ENCODE measurements around the gene SNX33. TPM values are rescaled to one million over a fixed set of nuclear protein-coding genes. Genes with fewer than 3 reads are reported as not detected.
A peak's percentile ranks its signal among the peaks of the same experiment; 100 is the strongest.

Gene SNX33
- total RNA-seq, 1 experiment from 2014 or later: 8.3 TPM

GRCh38 chr15:75704263-75704615, 56.5 kb downstream of the SNX33 start:
- BruUV-seq (replicated peaks): no TSS peak
- ChIA-PET RAD21 (ENCODE audit: low non-redundant PET in 1 of 2, low total read pairs in 2 of 2, uncharacterized antibody in 2 of 2, unreplicated experiment in 2 of 2) (no interaction called here), POLR2A (no interaction called here), CTCF (no interaction called here)
- H3K27me3 ChIP-seq (ENCODE audit: insufficient read depth, low read length): no peaks in the 10 kb centered on the region
- H3K9me3 ChIP-seq (ENCODE audit: control insufficient read depth in 1 of 2, insufficient read depth in 1 of 2, low read depth in 1 of 2, low read length in 2 of 2): no peaks in the 10 kb centered on the region
- H3K4me2 ChIP-seq (ENCODE audit: low read length): peak overlapping the region; percentile 37; the same call in 1 of the 2 replicates
- no peaks in the 10 kb centered on the region for H3K79me2 ChIP-seq (ENCODE audit: insufficient read depth, low read length)
- TF ChIP-seq RAD21 (IDR thresholded peaks at IDR 0.05; ENCODE audit: low read depth): no peak
- intact Hi-C loops (cut with micrococcal nuclease): no loop called here
- H2AFZ ChIP-seq (ENCODE audit: low read depth, low read length, poor library complexity, severe bottlenecking): no peak overlapping the region
- H3K9ac ChIP-seq (ENCODE audit: low read length): no peak overlapping the region
- ATAC-seq (peak; percentile 28; the same call in 1 of the 2 replicates), DNase-seq (ENCODE audit: low read depth, low spot score) (no peak)
- peak overlapping the region; percentile 38; the same call in 1 of the 2 replicates for H3K27ac ChIP-seq (ENCODE audit: low read depth, low read length)
- H3K4me3 ChIP-seq (replicated peaks in 1 of 2; ENCODE audit: low read depth in 1 of 2, low read length in 2 of 2): no peak overlapping the region
- H3K9me2 ChIP-seq (ENCODE audit: insufficient read depth): no peaks in the 10 kb centered on the region
- peaks cover 3 to 11% of the 10 kb centered on the region in 2 experiments; a peak in 3 of 4 replicates for H3K4me1 ChIP-seq (ENCODE audit: control insufficient read depth in 1 of 2, insufficient read depth in 2 of 2, low read length in 2 of 2)
- no peaks in the 10 kb centered on the region for H4K20me1 ChIP-seq (ENCODE audit: insufficient read depth)
- H3K36me3 ChIP-seq (ENCODE audit: control insufficient read depth in 1 of 2, insufficient read depth in 2 of 2, low read length in 2 of 2): no peaks in the 10 kb centered on the region; a peak in 1 of 4 replicates

GRCh38 chr15:75704618-75705017, 56.9 kb downstream of the SNX33 start:
- no peak overlapping the region for H3K4me3 ChIP-seq (replicated peaks in 1 of 2; ENCODE audit: low read depth in 1 of 2, low read length in 2 of 2)
- H3K79me2 ChIP-seq (ENCODE audit: insufficient read depth, low read length): no peaks in the 10 kb centered on the region
- POLR2A ChIA-PET: no interaction called here
- H3K9me3 ChIP-seq (ENCODE audit: control insufficient read depth in 1 of 2, insufficient read depth in 1 of 2, low read depth in 1 of 2, low read length in 2 of 2): no peaks in the 10 kb centered on the region
- no TSS peak for BruUV-seq (replicated peaks)
- peak overlapping the region; percentile 38; the same call in 1 of the 2 replicates for H3K27ac ChIP-seq (ENCODE audit: low read depth, low read length)
- no peaks in the 10 kb centered on the region for H3K27me3 ChIP-seq (ENCODE audit: insufficient read depth, low read length)
- DNase-seq (ENCODE audit: low read depth, low spot score): no peak
- intact Hi-C loops (cut with micrococcal nuclease): no loop called here
- H3K9ac ChIP-seq (ENCODE audit: low read length): no peak overlapping the region
- no peak for ATAC-seq
- CTCF ChIA-PET: no interaction called here
- peak overlapping the region; percentile 37; the same call in 1 of the 2 replicates for H3K4me2 ChIP-seq (ENCODE audit: low read length)
- no peaks in the 10 kb centered on the region; a peak in 1 of 4 replicates for H3K36me3 ChIP-seq (ENCODE audit: control insufficient read depth in 1 of 2, insufficient read depth in 2 of 2, low read length in 2 of 2)
- H4K20me1 ChIP-seq (ENCODE audit: insufficient read depth): no peaks in the 10 kb centered on the region
- peaks cover 3 to 11% of the 10 kb centered on the region in 2 experiments; a peak in 3 of 4 replicates for H3K4me1 ChIP-seq (ENCODE audit: control insufficient read depth in 1 of 2, insufficient read depth in 2 of 2, low read length in 2 of 2)
- RAD21 ChIA-PET (ENCODE audit: low non-redundant PET in 1 of 2, low total read pairs in 2 of 2, uncharacterized antibody in 2 of 2, unreplicated experiment in 2 of 2): no interaction called here
- TF ChIP-seq POLR2A (IDR thresholded peaks at IDR 0.05; ENCODE audit: borderline replicate concordance, extremely low read depth, insufficient read depth, insufficient read length) (no peak), YY1 (IDR thresholded peaks at IDR 0.05; ENCODE audit: extremely low read depth, insufficient replicate concordance, low read depth, low read length) (no peak), ZBTB33 (IDR thresholded peaks at IDR 0.05; ENCODE audit: extremely low read depth, insufficient replicate concordance, low read length) (no peak), ATF3 (IDR thresholded peaks at IDR 0.05) (no peak), CEBPB (IDR thresholded peaks at IDR 0.05; ENCODE audit: low read depth) (no peak), FOSL1 (IDR thresholded peaks at IDR 0.05; ENCODE audit: low read depth) (no peak), CBX3 (IDR thresholded peaks at IDR 0.05; ENCODE audit: low read depth) (no peak), POLR2AphosphoS5 (IDR thresholded peaks at IDR 0.05; ENCODE audit: low read depth, low read length) (no peak), CTCF (IDR thresholded peaks at IDR 0.05 in 2 of 3, conservative IDR thresholded peaks at IDR 0.05 in 1 of 3; ENCODE audit: borderline replicate concordance in 1 of 3, insufficient read depth in 1 of 3, low read depth in 2 of 3, low read length in 2 of 3) (no peak), EZH2phosphoT487 (IDR thresholded peaks at IDR 0.05; ENCODE audit: borderline replicate concordance) (no peak), ZFX (IDR thresholded peaks at IDR 0.05) (no peak), JUND (IDR thresholded peaks at IDR 0.05) (no peak)
- H2AFZ ChIP-seq (ENCODE audit: low read depth, low read length, poor library complexity, severe bottlenecking): no peak overlapping the region
- no peaks in the 10 kb centered on the region for H3K9me2 ChIP-seq (ENCODE audit: insufficient read depth)
